HG03575 (cell line): Measurements from ENCODE around the gene LY6G6C.

ENCODE experiments used
- ATAC-seq: cut with Tn5 transposase; IDR thresholded peaks from one replicate; pipeline ENCODE4 v1.9.1; 2021; ENCODE audit not compliant: unreplicated experiment, insufficient number of reproducible peaks, low FRiP score; ENCODE audit errors: extremely low read depth

LY6G6C gene

DNA sequence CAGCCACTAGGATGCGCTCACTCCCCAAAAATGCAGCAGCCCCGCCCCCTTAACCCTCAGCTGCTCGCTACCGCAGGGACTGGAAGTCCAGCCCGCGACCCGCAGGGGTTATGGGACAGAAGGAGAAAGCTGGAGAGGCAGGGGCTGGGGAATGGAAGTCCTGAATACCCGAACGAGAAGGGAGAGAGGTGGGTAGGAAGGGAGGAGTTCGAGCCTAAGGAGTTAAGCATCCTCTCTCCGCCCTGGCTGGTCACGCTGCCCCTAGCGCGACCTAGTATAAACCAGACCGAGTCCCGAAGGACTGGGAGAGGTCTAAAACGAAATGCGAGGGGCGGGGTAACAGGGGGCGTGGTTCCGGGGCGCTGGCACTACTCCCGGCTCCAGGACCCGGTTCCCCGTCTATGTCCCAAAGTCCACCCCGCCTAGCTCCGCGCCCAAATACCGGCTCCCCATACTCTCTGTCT lies 8.0 kb upstream of the LY6G6C start:
- no peak for ATAC-seq

DNA sequence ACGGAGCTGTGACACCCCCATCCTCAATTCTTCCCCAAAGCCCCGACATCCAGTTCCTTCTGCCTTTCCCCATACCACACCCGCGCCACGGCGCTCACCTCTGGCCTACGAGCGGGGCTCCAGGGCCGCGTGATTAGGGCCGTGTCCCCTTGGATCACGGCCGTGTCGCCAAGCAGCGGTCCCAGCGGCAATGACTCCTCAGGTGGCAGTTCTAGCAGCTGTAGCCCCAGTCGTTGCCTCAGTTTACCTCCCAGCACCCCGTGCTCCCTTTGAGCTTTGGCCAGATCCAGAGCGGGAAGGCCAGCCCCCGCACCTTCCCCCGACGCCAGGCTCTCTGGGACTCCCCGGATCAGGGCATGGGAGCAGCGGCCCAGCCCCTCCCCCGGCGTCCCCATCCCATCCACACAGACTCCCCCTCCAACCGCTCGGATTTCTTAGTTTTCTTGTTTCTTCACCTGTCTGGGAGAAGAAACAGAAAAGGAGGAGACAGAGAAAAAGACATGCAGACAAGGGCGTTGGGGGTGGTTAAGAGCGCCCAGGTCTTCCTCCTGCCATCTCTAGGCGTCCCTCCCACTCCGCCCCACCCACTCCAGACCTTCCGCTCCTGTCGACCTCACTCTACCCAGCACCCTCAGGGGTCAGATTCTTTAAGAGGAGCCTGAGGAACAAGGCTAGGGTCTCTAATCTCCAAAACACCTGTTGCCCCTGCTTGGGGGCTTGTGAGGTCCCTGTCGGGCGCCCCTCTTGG lies 7.4 kb upstream of the LY6G6C start, which contains the start of gene DDAH2:
DDAH2 (minus strand) TSS at position 533 of the 748 bp plus-strand sequence; CDS start at position 395, 138 bp downstream.
- ATAC-seq, result no peak

DNA sequence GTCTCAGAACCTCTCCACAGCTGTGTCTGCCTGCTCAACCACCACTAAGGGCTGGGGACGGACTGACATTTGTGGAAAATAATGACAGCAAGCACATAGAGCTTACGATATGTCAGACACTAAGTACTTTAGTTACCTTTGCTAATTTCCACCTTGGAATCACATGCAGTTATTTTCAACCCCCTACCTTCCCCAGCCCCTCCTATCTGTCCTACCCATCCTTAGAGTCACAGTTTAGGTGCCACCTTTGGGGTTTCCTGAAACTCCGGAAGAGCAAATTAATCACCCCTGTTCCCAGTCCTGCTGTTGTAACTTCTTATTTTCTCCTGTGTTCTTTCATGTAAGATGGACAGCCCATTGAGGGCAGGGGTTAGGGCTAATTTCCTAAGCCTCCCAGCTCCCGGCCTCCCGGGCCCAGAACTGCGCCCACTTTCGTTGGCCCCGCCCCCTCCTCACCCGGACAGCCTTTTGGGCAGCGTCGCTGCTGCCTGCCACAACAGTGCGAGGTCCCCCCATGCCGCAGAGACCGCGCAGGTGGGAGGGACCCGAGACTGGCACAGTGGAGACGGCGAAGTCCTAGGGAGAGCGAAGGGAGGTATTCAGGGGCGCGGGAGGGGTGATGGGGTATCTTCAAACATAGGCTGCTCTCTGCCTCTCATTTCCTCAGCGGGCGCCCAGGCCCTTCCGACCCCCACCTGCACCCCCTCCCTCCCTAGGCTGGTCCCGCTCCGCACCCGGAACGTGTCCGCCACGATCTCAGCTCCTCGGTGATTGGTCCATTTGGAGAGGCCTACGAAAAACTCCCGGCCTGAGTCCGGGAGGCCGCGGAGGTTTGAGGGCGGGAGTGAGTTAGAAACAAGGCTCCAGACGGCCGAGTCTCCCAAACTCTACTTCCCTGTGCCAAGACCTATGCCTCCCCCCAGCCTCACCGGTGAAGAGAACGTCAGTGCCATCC lies 6.4 kb upstream of the LY6G6C start:
- ATAC-seq, result no peak

DNA sequence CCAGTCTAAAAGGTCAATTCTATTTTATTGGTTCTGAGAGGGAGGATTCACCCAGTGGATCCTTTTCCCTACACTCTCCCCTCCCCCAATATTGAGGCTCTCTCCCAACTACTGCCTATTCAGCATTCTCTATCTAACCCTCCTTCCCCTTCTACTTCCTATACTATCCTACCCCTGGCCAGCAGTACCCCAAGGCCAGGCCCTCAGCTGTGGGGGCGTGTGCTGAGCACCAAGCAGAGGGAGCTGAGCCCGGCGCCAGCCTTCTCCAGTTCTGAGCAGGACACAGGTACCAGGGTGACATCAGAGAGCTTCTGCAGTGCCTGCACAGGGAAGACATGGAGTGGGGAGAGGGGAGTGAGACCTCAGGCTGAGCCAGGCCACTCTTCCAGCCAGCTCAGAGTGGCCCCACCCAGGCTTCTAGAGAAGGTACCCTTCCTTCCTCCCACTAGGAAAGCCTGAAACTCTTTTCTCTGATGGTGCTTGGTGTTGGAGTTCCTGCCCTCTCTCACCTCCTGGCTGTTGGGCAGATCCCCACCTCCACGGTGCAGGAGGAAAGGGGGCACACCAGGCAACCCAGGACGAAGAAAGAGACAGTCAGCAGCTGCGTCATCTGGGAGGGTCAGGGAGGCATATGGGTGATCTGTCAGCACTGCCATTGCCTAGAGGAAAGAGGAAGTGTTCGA lies 5.6 kb upstream of the LY6G6C start:
- ATAC-seq, result no peak

DNA sequence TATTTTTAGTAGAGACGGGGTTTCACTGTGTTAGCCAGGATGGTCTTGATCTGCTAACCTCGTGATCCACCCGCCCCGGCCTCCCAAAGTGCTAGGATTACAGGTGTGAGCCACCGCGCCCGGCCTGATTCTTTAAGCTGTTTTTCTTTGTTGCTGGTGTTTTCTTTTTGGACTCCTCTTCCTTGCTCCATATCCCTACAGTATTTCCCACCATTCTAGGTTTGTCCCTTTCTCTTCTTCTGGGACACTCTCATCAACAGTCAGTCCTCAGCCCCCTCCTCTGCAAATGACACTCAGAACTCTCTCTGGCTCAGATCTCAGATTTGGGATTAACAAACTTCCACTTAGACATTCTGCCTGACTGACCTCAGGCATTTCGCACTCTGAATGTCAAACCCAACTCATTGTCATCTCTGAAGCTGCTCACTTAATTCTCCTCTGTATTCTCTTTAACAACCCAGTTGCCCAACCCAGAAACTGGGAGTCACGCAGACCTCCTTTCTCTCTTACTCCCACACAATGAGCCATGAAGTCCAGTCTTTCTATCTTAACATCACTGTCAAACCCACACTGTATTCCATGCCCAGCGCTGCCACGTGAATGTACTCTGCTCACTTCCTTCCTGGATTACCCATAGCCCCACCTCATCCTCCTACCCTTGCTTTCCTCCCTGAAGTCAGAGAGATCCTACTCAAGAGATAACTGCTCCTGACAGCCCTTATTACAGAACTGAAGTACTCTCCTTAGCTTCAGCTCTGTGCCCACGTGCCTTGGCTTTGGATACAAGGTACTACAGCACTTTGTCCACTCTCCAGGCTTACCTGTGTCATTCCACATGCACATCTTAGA lies 4.2 kb upstream of the LY6G6C start:
- ATAC-seq, result no peak

DNA sequence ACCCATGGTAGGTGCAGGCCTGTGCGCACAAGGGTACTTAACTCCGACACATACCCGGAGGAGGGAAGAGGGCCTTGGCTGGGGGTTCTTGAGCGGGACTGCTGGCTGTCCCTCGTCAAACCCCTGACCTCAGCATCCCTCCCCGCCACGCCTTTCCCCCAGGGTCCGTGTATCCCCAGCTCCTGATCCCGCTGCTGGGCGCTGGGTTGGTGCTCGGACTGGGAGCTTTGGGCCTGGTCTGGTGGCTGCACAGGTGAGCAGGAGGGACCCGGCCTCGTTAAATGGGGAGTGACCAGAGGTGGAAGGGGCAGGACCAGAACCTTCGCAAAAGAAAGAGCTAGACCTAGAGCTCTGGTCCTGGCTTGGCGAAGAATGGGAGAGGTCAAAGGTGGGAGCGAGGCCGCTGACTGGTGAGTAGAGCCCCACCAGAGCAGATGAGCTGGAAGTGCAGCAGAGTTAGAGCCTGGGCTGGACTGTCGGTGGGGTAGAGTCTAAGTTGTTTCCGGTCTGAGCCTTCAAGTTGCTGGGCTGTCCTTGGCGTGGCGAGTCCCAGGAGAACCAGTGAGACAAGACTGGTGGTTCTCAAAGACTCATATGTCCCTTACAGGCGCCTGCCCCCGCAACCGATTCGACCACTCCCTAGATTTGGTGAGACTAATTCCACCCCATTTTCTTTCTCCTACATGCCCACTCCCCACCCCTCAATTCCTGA lies 2.6 kb upstream of the LY6G6C start:
- no peak for ATAC-seq

DNA sequence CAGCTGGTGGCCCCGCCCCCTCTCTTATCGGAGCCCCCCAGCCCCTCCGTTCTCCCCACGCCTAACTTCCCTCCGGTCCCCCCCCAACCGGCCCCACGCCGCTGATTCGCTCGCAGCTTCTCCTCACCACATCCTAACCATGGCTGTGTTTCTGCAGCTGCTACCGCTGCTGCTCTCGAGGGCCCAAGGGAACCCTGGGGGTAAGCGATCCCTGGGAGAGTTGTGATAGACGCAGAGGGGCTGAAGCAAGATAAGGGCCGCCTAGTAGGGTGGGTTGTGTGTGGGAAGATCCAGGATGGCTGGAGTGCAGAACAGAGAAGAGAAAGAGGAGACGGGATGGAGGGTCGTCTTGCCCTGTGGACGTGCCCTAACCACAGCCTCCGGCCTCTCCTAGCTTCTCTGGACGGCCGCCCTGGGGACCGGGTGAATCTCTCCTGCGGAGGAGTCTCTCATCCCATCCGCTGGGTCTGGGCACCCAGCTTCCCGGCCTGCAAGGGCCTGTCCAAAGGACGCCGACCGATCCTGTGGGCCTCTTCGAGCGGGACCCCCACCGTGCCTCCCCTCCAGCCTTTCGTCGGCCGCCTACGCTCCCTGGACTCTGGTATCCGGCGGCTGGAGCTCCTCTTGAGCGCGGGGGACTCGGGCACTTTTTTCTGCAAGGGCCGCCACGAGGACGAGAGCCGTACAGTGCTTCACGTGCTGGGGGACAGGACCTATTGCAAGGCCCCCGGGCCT lies 1.9 kb upstream of the LY6G6C start, which contains the start of gene MPIG6B:
MPIG6B (plus strand) TSS at position 129 of the 735 bp plus-strand sequence; CDS start at position 140, 11 bp downstream.
- no peak for ATAC-seq

DNA sequence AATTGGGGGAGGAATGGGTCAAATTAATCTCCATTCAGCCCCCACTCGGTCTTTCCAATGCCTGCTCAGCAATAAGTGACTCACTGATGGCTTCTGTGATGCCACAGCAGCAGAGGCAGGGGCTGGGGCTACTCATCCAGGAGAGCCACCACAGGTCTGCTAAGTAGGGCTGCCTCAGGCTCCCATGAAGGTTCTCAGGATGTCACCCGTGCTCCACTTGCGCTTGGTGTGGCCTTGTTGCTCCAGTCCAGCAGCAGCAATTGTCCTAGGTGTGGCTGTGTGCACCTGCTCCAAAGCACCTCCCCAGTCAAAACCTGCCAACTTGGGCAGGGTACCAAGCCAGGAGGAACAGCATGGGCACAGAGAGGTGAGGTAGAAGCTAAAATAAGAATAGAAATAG lies 627 bp upstream of the LY6G6C start:
- no peak for ATAC-seq

DNA sequence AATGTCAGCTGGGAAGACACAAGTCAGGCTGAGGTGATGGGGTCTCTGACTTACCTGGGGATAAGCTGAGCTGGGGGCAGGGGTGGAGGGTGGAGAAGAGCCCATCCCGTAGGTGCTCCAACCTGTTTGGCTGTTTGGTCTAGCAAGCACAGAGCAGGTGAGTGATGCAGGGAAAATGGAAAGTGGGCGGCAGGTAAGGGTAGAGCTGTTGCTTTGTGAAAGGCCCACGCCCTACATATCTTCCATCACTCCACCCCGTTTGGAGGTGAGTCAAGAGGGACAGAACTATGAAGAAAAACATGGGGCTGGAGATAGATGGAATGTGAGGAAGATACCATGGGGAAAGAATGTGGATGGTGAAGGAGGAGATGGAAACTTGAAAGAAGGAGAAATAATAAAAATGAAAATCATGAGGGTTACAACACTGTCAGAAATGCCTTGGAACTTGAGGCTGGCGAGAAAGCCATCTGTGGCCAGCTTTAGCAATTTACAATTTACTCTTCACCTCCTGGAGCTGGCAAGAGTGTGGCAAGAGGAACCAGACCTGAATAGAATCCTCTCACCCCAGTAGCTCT lies 1.3 kb downstream of the LY6G6C start:
- no peak for ATAC-seq

DNA sequence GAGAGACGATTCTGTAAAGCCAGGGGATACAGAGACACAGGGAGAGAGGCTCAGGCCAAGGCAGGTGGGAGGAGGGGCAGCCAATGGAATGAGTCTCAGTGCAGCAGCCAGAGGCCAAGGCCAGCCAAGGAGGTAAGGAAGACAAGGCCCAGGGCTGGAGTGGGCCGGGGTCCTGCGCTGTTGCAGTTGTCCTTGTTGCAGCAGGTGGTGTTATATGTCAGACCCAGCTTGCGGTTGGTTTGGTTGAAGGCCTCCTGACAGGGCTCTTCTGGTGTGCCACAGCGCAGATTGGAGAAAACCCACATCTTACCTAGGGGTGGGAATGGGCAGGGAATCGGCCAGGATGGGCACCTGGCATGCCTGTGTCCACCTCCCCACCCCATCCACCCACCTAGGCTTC lies 2.5 kb downstream of the LY6G6C start:
- ATAC-seq, result no peak

DNA sequence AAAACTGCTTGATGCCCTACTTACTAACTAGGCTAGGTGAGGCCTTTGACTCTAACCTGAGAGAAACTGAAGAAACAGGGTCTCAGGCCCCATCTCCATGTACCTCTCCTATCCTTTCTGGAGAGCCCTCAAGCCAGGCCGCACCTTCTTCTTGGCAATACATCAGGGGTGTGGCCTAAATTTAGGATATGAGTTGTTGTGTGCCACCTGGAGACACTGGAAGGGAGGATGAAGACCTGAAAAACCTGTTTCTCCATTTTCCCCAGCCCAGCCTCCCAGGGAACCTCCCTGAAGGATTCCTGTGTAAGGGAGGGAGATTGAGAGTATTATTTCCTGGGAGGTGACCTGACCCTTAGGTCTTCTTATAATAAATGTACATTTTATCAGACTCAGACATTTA lies 3.3 kb downstream of the LY6G6C start:
- ATAC-seq, result no peak

DNA sequence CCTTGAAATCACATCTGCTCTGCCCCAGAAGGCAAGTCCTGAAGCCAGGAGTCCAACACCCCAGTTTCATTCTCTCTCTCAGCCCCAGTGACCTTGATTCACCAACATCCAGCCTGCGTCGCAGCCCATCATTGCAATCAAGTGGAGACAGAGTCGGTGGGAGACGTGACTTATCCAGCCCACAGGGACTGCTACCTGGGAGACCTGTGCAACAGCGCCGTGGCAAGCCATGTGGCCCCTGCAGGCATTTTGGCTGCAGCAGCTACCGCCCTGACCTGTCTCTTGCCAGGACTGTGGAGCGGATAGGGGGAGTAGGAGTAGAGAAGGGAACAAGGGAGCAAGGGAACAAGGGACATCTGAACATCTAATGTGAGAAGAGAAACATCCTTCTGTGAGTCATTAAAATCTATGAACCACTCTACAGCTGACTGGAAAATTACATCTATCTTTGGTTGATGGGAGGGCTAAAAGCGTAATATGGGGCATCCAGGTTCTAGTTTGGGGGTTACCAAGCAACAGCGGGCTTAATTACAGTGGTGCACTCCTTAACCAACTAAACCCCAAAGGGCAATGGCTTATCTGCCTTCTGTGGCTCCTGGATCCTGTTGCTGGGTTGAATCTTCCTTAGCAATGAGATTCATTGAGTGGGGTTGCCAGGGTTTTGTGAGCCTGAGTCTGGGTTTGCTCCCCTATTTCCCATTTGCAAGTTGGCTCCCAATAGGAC lies 3.9 kb downstream of the LY6G6C start:
- ATAC-seq, result no peak

DNA sequence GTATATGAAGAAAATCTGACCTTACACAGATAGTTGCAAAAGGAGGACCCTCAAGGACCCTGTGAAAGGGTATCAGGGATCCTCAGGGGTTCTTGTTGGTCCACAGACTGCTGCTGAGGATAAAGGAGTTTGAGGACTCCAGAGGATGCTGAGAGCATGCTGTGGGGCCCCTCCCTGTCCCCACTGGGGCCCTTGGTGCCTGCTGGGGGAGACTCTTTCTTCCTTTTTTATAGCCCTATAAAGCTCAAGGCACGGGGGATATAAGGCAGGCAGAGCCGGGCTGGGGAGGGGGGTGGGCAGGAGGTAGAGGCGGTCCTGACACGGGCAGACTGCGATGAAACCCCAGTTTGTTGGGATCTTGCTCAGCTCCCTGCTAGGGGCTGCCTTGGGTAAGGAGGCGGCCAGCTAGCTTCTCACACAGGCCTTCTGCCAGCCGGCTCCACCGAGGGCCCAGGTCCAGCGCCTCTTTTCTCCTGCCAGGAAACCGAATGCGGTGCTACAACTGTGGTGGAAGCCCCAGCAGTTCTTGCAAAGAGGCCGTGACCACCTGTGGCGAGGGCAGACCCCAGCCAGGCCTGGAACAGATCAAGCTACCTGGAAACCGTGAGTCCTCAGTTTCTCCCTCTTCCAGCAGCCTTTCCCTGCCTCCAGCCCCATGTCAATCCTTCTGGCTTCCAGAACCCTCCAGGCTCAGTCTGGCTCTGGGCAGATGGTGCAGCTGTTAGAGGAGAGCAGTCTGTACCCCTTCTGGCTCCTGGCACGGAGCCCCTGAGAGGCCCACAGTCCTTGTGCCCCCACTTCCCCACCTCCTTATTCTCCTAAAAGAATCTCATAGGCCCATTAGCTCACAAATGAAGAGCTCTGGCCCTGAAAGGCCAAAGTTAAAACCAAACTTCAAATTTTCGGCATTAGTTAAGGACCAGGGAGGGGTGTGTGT lies 6.3 kb downstream of the LY6G6C start, which contains the start of gene LY6G6D:
LY6G6D (plus strand) TSS at position 327 of the 937 bp plus-strand sequence; CDS start at position 335, 8 bp downstream.
- no peak for ATAC-seq

DNA sequence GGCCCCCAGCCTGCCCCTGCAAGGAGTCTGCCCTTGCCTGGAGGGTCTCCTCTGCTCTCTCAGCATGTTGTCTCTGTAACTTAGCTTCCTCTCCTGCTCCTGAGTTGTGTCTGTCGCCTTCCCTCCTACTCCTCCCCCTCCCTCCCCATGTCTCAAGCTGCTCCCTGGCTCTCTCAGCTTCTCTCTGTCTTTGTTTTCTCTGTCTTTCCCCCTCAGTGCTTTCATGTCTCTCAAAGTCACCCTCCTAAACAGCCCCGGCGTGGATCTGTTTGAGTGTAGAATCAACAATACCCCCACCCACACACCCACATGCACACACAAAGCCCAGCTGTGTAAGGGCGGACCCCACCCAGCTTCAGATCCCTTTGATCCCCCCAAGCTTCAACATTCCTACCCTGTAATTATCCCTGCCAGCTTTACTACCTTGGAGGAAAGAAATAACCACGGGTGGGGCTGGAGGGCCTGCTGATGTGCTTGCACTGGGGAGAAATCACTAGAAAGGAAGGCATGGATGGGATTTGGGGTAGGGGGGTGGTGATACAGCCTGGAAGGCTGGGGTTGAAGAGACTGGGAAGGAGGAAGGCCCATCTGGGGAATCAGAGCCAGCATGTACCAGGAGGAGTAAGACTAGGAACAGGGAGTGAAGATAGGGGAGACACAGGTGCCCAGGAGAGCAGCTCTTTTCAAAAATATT lies 7.4 kb downstream of the LY6G6C start:
- no peak for ATAC-seq

DNA sequence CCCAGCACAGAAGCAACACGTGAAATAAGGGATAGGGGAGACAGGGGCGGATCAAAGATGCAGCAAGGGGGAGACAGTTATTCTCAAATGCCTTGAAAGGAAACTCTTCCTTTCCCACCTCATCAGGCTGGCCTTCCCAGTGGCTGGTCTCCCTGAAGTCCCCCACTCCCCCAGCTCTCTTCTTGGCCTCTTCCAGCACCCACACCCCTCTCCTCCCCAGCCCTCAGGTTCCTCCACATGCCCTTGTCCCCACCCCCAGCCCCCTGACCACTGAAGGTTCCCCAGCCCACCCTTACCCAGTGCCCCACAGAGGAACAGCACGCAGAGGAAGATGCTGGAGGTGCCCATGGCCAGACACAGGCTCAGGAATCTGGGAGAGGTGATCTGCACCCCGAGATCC lies 8.1 kb downstream of the LY6G6C start:
- ATAC-seq, result no peak
